Hepatocyte (in vitro differentiated cells): ENCODE data around the gene LDLRAD4. TPM values are rescaled to one million over a fixed set of nuclear protein-coding genes. Genes with fewer than 3 reads are reported as not detected.

Source experiments
- DNase-seq: peaks from one replicate; pipeline ENCODE4 v3.0.0-alpha.2; 2016; ENCODE audit warnings: low spot score
- H2AFZ ChIP-seq: fragments of 200-600 bp; sonication (generic); 2 replicates; pipeline ENCODE4 v1.6.0; 2016; ENCODE audit warnings: antibody characterized with exemption, mild to moderate bottlenecking
- H3K27ac ChIP-seq: fragments of 200-600 bp; sonication (generic); 2 replicates; pipeline ENCODE4 v1.5.1; 2016; ENCODE audit warnings: mild to moderate bottlenecking
- H3K27me3 ChIP-seq: fragments of 200-600 bp; sonication (generic); 2 replicates; pipeline ENCODE4 v1.6.1; 2016
- H3K36me3 ChIP-seq: fragments of 200-600 bp; sonication (generic); replicated peaks from 2 replicates; pipeline ENCODE4 v1.5.1; 2016; ENCODE audit warnings: low read depth; ENCODE audit not compliant: insufficient read depth
- H3K4me1 ChIP-seq: fragments of 200-600 bp; sonication (generic); 2 replicates; pipeline ENCODE4 v1.5.1; 2016; ENCODE audit warnings: mild to moderate bottlenecking, moderate library complexity; ENCODE audit not compliant: insufficient read depth
- H3K4me2 ChIP-seq: fragments of 200-600 bp; sonication (generic); 2 replicates; pipeline ENCODE4 v1.6.0; 2016
- H3K4me3 ChIP-seq: fragments of 200-600 bp; sonication (generic); 2 replicates; pipeline ENCODE4 v1.5.1; 2016; ENCODE audit warnings: mild to moderate bottlenecking
- H3K79me2 ChIP-seq: fragments of 200-600 bp; sonication (generic); 2 replicates; pipeline ENCODE4 v1.6.0; 2017; ENCODE audit warnings: mild to moderate bottlenecking
- H3K9me2 ChIP-seq: fragments of 200-600 bp; sonication (generic); replicated peaks from 2 replicates; pipeline ENCODE4 v1.6.0; 2017; ENCODE audit warnings: mild to moderate bottlenecking; ENCODE audit not compliant: insufficient read depth
- H3K9me3 ChIP-seq: fragments of 200-600 bp; sonication (generic); 2 replicates; pipeline ENCODE4 v1.5.1; 2016; ENCODE audit warnings: low read depth, mild to moderate bottlenecking
- H4K20me1 ChIP-seq: fragments of 200-600 bp; sonication (generic); 2 replicates; pipeline ENCODE4 v1.6.0; 2016; ENCODE audit warnings: mild to moderate bottlenecking; ENCODE audit not compliant: insufficient read depth, poor library complexity, severe bottlenecking
- CTCF ChIP-seq: fragments of 200-600 bp; sonication (generic); IDR thresholded peaks from 2 replicates; pipeline ENCODE4 v1.5.1; 2016; ENCODE audit warnings: antibody characterized with exemption, mild to moderate bottlenecking; ENCODE audit not compliant: poor library complexity
- EZH2 ChIP-seq: fragments of 200-600 bp; sonication (generic); IDR thresholded peaks from 2 replicates; pipeline ENCODE4 v1.6.1; 2016; ENCODE audit warnings: antibody characterized with exemption, mild to moderate bottlenecking, borderline replicate concordance
- EZH2phosphoT487 ChIP-seq: fragments of 200-600 bp; sonication (generic); IDR thresholded peaks from one replicate; pipeline ENCODE4 v1.6.1; 2018; ENCODE audit warnings: antibody characterized with exemption, mild to moderate bottlenecking, low read depth, moderate library complexity; ENCODE audit not compliant: unreplicated experiment, severe bottlenecking
- WGBS: methylation state at CpG from one replicate; pipeline ENCODE4 v1.1.6; 2016; ENCODE audit warnings: low lambda C conversion rate; ENCODE audit errors: missing lambda C conversion rate; 5-methylcytosine and 5-hydroxymethylcytosine counted together
- polyA plus RNA-seq: library from polyadenylated mRNA; unstranded; fragments of >200 nt; fragmentation: Nextera tagmentation; extraction: Ambion mirVana; gene quantifications from 2 replicates; pipeline ENCODE4 v1.2.1, GENCODE V29; 2016
- total RNA-seq: library from RNA; depleted of rRNA; stranded (reverse); fragments of >200 nt; gene quantifications from 2 replicates; pipeline ENCODE4 v1.2.3, GENCODE V29; 2014

LDLRAD4 gene
- total and polyA plus RNA-seq, 2 experiments from 2014 or later, result 15.1 to 29.0 TPM

GRCh38 chr18:13303756-13304364 is 85.3 kb downstream of the LDLRAD4 start:
- TF ChIP-seq EZH2phosphoT487, result no peak
- no peak for TF ChIP-seq CTCF
- no peak for TF ChIP-seq EZH2
- H2AFZ ChIP-seq, result no peak overlapping the region
- H3K9me3 ChIP-seq, result no peaks in the 10 kb centered on the region
- no peaks in the 10 kb centered on the region for H3K36me3 ChIP-seq
- H3K27me3 ChIP-seq, result no peaks in the 10 kb centered on the region
- no peaks in the 10 kb centered on the region for H3K9me2 ChIP-seq
- no peaks in the 10 kb centered on the region for H3K79me2 ChIP-seq
- no peaks in the 10 kb centered on the region for H4K20me1 ChIP-seq
- H3K4me2 ChIP-seq, result no peak overlapping the region
- no peak for DNase-seq
- WGBS, result 85% methylated on average over 6 of the region's 6 CpGs
- peaks cover 10% of the 10 kb centered on the region for H3K4me1 ChIP-seq
- no peak overlapping the region for H3K4me3 ChIP-seq
- no peak overlapping the region for H3K27ac ChIP-seq

GRCh38 chr18:13305301-13305700 is 86.7 kb downstream of the LDLRAD4 start:
- no peak overlapping the region for H3K4me3 ChIP-seq
- peaks cover 10% of the 10 kb centered on the region for H3K4me1 ChIP-seq
- DNase-seq, result no peak
- 82% methylated on average over 3 of the region's 3 CpGs for WGBS
- H3K9me3 ChIP-seq, result no peaks in the 10 kb centered on the region
- H3K27me3 ChIP-seq, result no peaks in the 10 kb centered on the region
- H3K36me3 ChIP-seq, result no peaks in the 10 kb centered on the region
- H3K4me2 ChIP-seq, result no peak overlapping the region
- H3K27ac ChIP-seq, result no peak overlapping the region
- H2AFZ ChIP-seq, result no peak overlapping the region
- H3K9me2 ChIP-seq, result no peaks in the 10 kb centered on the region
- no peaks in the 10 kb centered on the region for H4K20me1 ChIP-seq
- no peaks in the 10 kb centered on the region for H3K79me2 ChIP-seq
- TF ChIP-seq EZH2 (no peak), CTCF (no peak), EZH2phosphoT487 (no peak)

GRCh38 chr18:13306583-13306982 is 88.0 kb downstream of the LDLRAD4 start:
- 71% methylated on average over 4 of the region's 4 CpGs for WGBS
- no peaks in the 10 kb centered on the region for H3K79me2 ChIP-seq
- DNase-seq, result no peak

More at GRCh38 chr18:13306583-13306982, 88.0 kb downstream of the LDLRAD4 start:
- no peak overlapping the region for H2AFZ ChIP-seq
- TF ChIP-seq EZH2phosphoT487, result no peak
- TF ChIP-seq CTCF, result no peak
- TF ChIP-seq EZH2, result no peak
- H3K27me3 ChIP-seq, result no peaks in the 10 kb centered on the region
- H3K27ac ChIP-seq, result peak overlapping the region; percentile 20
- H3K4me3 ChIP-seq, result no peak overlapping the region
- H3K4me2 ChIP-seq, result no peak overlapping the region
- H3K4me1 ChIP-seq, result peaks cover 10% of the 10 kb centered on the region
- H3K36me3 ChIP-seq, result no peaks in the 10 kb centered on the region
- no peaks in the 10 kb centered on the region for H3K9me2 ChIP-seq
- no peaks in the 10 kb centered on the region for H4K20me1 ChIP-seq
- no peaks in the 10 kb centered on the region for H3K9me3 ChIP-seq
